Natural killer cell (primary cell): ENCODE measurements around the gene HTR1E. TPM values are rescaled to one million over a fixed set of nuclear protein-coding genes. Genes with fewer than 3 reads are reported as not detected.

Source experiments
- ATAC-seq, 3 donors: fragments of 150-1000 bp in 2 of 3; fragments of 200-7000 bp in 1 of 3; cut with Tn5 transposase; 1 replicate in 1 of 3; 2 replicates in 2 of 3; pipeline ENCODE4 v1.10.0; 2021; ENCODE audit warnings: mild to moderate bottlenecking in 2 of 3, moderate library complexity in 2 of 3
- DNase-seq, 2 donors: peaks; one replicate each; pipeline versions ENCODE4 v3.0.0 to v3.0.0-alpha.2; 2013 to 2021; ENCODE audit warnings: mixed read lengths in 1 of 2
- H3K27ac ChIP-seq: one replicate; pipeline ENCODE4 v1.5.1; 2013; ENCODE audit warnings: mild to moderate bottlenecking, low read length
- H3K27me3 ChIP-seq: one replicate; pipeline ENCODE4 v1.6.1; 2013; ENCODE audit warnings: low read length; ENCODE audit not compliant: control insufficient read depth, insufficient read depth
- H3K36me3 ChIP-seq: one replicate; pipeline ENCODE4 v1.6.1; 2013; ENCODE audit warnings: low read length; ENCODE audit not compliant: control insufficient read depth, insufficient read depth
- H3K4me1 ChIP-seq: one replicate; pipeline ENCODE4 v1.6.1; 2013; ENCODE audit warnings: low read length; ENCODE audit not compliant: control insufficient read depth, insufficient read depth
- H3K4me3 ChIP-seq: one replicate; pipeline ENCODE4 v1.5.1; 2013; ENCODE audit warnings: low read length
- H3K9me3 ChIP-seq: one replicate; pipeline ENCODE4 v1.6.1; 2013; ENCODE audit warnings: low read length; ENCODE audit not compliant: control insufficient read depth, insufficient read depth
- H3K27ac Mint-ChIP-seq, 2 donors: one replicate each; pipeline ENCODE4 v1.8.0; 2022; ENCODE audit warnings: mild to moderate bottlenecking in 2 of 2, mixed read lengths in 2 of 2, moderate library complexity in 1 of 2
- H3K27me3 Mint-ChIP-seq, 2 donors: one replicate each; pipeline ENCODE4 v1.8.0; 2022; ENCODE audit warnings: low read depth in 2 of 2, mixed read lengths in 2 of 2
- H3K36me3 Mint-ChIP-seq: one replicate; pipeline ENCODE4 v1.8.0; 2022; ENCODE audit warnings: mixed read lengths
- H3K4me1 Mint-ChIP-seq, 2 donors: one replicate each; pipeline ENCODE4 v1.8.0; 2022; ENCODE audit warnings: mixed read lengths in 2 of 2
- H3K4me3 Mint-ChIP-seq: one replicate; pipeline ENCODE4 v1.8.0; 2022; ENCODE audit warnings: mild to moderate bottlenecking, moderate library complexity, mixed read lengths
- H3K9me3 Mint-ChIP-seq, 2 donors: one replicate each; pipeline ENCODE4 v1.8.0; 2022; ENCODE audit warnings: mixed read lengths in 2 of 2
- WGBS: methylation state at CpG from one replicate; pipeline ENCODE4 v1.1.7; 2013; ENCODE audit warnings: missing lambda C conversion rate; ENCODE audit not compliant: insufficient coverage; 5-methylcytosine and 5-hydroxymethylcytosine counted together
- intact Hi-C: fragments of 100-400 bp; cut with micrococcal nuclease; formaldehyde crosslinking; loops from one replicate; pipeline ENCODE4 v1.14.2; 2022
- total RNA-seq, 4 donors: library from RNA; stranded (reverse); fragments of 120-200 nt in 1 of 4; gene quantifications; one replicate each; pipeline versions ENCODE4 v1.2.3 to v1.2.4, GENCODE V29; 2013 to 2022
- TF ChIP-seq, protein P1 (sequence below): fragments of 200-600 bp; IDR thresholded peaks from one replicate; pipeline ENCODE4 v1.8.0; 2022; ENCODE audit warnings: antibody characterized with exemption

The HTR1E gene
- total RNA-seq, 3 donors from 2014 or later (not counting 1 experiment from before 2014, with no cell fraction given), result not detected

- intact Hi-C loops, result no loop called here
- 100% methylated on average over 1 of the region's 1 CpG for WGBS
Observed at GRCh38 chr6:87053312-87053711, 116.0 kb downstream of the HTR1E start.

DNA sequence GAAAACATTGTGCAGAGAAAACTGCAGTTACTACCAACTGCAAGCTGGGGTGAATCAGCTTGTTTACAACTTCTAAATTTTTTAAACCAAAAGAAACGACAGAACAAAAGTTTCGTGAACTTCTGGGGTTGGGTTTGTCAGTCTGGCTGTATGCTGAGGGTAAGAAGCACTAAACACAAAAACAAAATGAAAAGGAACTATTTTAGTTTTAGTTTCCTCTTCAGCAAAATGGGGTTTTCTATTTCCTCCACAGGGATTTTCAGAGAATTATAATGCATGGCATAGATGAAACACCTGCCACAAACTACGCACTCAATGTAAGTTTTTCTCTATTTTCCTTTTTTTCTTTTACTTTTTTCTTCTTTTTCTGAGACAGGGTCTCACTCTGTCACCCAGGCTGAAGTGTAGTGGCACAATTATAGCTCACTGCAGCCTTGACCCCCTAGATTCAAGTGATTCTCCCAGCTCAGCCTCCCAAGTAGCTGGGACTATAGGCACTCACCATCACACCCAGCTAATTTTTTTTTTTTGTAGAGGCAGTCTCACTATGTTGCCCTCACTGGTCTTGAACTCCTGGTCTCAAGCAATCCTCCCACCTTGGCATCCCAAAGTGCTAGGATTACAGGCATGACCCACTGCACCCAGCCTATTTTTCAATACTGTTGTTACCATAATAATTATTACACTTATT is 117.0 kb downstream of the HTR1E start:
- H3K27ac Mint-ChIP-seq, result no peak overlapping the region

More at GRCh38 chr6:87053312-87053711, 116.0 kb downstream of the HTR1E start:
- Mint-ChIP-seq H3K27ac (no peak overlapping the region), H3K4me1 (no peaks in the 10 kb centered on the region), H3K36me3 (no peaks in the 10 kb centered on the region), H3K4me3 (no peak overlapping the region), H3K27me3 (peaks cover 0 to 9% of the 10 kb centered on the region in 2 donors), H3K9me3 (no peaks in the 10 kb centered on the region)
- ATAC-seq (no peak), DNase-seq (no peak)
- H3K27ac ChIP-seq, result no peak overlapping the region
- H3K4me3 ChIP-seq, result no peak overlapping the region
- no peaks in the 10 kb centered on the region for H3K36me3 ChIP-seq
- TF ChIP-seq, protein P1, sequence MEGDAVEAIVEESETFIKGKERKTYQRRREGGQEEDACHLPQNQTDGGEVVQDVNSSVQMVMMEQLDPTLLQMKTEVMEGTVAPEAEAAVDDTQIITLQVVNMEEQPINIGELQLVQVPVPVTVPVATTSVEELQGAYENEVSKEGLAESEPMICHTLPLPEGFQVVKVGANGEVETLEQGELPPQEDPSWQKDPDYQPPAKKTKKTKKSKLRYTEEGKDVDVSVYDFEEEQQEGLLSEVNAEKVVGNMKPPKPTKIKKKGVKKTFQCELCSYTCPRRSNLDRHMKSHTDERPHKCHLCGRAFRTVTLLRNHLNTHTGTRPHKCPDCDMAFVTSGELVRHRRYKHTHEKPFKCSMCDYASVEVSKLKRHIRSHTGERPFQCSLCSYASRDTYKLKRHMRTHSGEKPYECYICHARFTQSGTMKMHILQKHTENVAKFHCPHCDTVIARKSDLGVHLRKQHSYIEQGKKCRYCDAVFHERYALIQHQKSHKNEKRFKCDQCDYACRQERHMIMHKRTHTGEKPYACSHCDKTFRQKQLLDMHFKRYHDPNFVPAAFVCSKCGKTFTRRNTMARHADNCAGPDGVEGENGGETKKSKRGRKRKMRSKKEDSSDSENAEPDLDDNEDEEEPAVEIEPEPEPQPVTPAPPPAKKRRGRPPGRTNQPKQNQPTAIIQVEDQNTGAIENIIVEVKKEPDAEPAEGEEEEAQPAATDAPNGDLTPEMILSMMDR, result no peak
- H3K27me3 ChIP-seq, result no peaks in the 10 kb centered on the region
- H3K4me1 ChIP-seq, result no peaks in the 10 kb centered on the region
- H3K9me3 ChIP-seq, result no peaks in the 10 kb centered on the region

DNA sequence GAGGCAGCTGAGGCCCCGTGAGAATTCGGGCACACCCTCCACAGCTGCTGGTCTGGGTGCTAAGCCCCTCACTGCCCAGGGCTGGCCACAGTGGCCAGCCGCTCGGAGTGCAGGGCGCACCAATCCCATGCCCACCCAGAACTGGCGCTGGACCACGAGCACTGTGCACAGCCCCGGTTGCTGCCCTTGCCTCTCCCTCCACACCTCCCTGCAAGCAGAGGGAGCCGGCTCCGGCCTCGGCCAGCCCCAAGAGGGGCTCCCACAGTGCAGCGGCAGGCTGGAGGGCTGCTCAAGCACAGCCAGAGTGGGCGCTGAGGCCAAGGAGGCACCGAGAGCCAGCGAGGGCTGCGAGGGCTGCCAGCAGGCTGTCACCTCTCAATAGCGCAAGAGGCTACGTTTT is 122.6 kb downstream of the HTR1E start:
- no peaks in the 10 kb centered on the region for H3K27me3 ChIP-seq
- H3K4me3 ChIP-seq, result no peak overlapping the region
- no peaks in the 10 kb centered on the region for H3K9me3 ChIP-seq
- H3K36me3 ChIP-seq, result no peaks in the 10 kb centered on the region
- DNase-seq (no peak), ATAC-seq (no peak)
- no peaks in the 10 kb centered on the region for H3K4me1 Mint-ChIP-seq
- no peaks in the 10 kb centered on the region for H3K4me1 ChIP-seq
- no peak overlapping the region for H3K4me3 Mint-ChIP-seq
- no peaks in the 10 kb centered on the region for H3K36me3 Mint-ChIP-seq
- H3K27ac Mint-ChIP-seq, result no peak overlapping the region
- H3K27ac ChIP-seq, result no peak overlapping the region
- intact Hi-C loops, result no loop called here
- 96% methylated on average over 18 of the region's 18 CpGs for WGBS
- no peaks in the 10 kb centered on the region for H3K9me3 Mint-ChIP-seq
- TF ChIP-seq, protein P1, result no peak
- peaks cover 0 to 4% of the 10 kb centered on the region in 2 donors for H3K27me3 Mint-ChIP-seq

More for the DNA sequence above, 117.0 kb downstream of the HTR1E start:
- TF ChIP-seq, protein P1, result no peak
- no peak for DNase-seq
- Mint-ChIP-seq H3K4me3 (no peak overlapping the region), H3K4me1 (no peaks in the 10 kb centered on the region), H3K27me3 (peaks cover 0 to 4% of the 10 kb centered on the region in 2 donors), H3K36me3 (no peaks in the 10 kb centered on the region), H3K9me3 (no peaks in the 10 kb centered on the region)
- Histone ChIP-seq H3K27me3 (no peaks in the 10 kb centered on the region), H3K9me3 (no peaks in the 10 kb centered on the region), H3K4me1 (no peaks in the 10 kb centered on the region), H3K36me3 (no peaks in the 10 kb centered on the region), H3K4me3 (no peak overlapping the region), H3K27ac (no peak overlapping the region)
- WGBS, result 61% methylated on average over 1 of the region's 3 CpGs
- no peak for ATAC-seq
- intact Hi-C loops, result no loop called here

GRCh38 chr6:87065117-87065516 is 127.8 kb downstream of the HTR1E start:
- no peak overlapping the region for H3K4me3 ChIP-seq
- H3K36me3 Mint-ChIP-seq, result no peaks in the 10 kb centered on the region
- no peaks in the 10 kb centered on the region for H3K9me3 Mint-ChIP-seq
- H3K4me1 Mint-ChIP-seq, result no peaks in the 10 kb centered on the region
- H3K4me1 ChIP-seq, result no peaks in the 10 kb centered on the region
- ATAC-seq (no peak), DNase-seq (no peak)
- TF ChIP-seq, protein P1, result no peak
- no peaks in the 10 kb centered on the region for H3K9me3 ChIP-seq
- H3K27ac ChIP-seq, result no peak overlapping the region
- H3K27ac Mint-ChIP-seq, result no peak overlapping the region
- intact Hi-C loops, result no loop called here
- H3K27me3 Mint-ChIP-seq, result peaks cover under 1 to 8% of the 10 kb centered on the region in 2 donors
- no peaks in the 10 kb centered on the region for H3K27me3 ChIP-seq
- H3K36me3 ChIP-seq, result no peaks in the 10 kb centered on the region
- 80% methylated on average over 5 of the region's 5 CpGs for WGBS
- no peak overlapping the region for H3K4me3 Mint-ChIP-seq
